ES-I3 (cell line): ENCODE data around the gene MAGED1.

ENCODE experiments used
- H3K36me3 ChIP-seq: 2 replicates; pipeline ENCODE4 v1.6.1; 2013; ENCODE audit warnings: mild to moderate bottlenecking, low read length, control low read depth, moderate library complexity; ENCODE audit not compliant: insufficient read depth
- H3K4me1 ChIP-seq: 2 replicates; pipeline ENCODE4 v1.6.1; 2013; ENCODE audit warnings: mild to moderate bottlenecking, control low read depth, low read length; ENCODE audit not compliant: insufficient read depth
- H3K9ac ChIP-seq: 2 replicates; pipeline ENCODE4 v1.6.1; 2013; ENCODE audit warnings: low read depth, mild to moderate bottlenecking, low read length, moderate library complexity
- H3K9me3 ChIP-seq: 2 replicates; pipeline ENCODE4 v1.6.1; 2013; ENCODE audit warnings: mild to moderate bottlenecking, low read length, moderate library complexity; ENCODE audit not compliant: control insufficient read depth, insufficient read depth

Gene MAGED1, protein sequence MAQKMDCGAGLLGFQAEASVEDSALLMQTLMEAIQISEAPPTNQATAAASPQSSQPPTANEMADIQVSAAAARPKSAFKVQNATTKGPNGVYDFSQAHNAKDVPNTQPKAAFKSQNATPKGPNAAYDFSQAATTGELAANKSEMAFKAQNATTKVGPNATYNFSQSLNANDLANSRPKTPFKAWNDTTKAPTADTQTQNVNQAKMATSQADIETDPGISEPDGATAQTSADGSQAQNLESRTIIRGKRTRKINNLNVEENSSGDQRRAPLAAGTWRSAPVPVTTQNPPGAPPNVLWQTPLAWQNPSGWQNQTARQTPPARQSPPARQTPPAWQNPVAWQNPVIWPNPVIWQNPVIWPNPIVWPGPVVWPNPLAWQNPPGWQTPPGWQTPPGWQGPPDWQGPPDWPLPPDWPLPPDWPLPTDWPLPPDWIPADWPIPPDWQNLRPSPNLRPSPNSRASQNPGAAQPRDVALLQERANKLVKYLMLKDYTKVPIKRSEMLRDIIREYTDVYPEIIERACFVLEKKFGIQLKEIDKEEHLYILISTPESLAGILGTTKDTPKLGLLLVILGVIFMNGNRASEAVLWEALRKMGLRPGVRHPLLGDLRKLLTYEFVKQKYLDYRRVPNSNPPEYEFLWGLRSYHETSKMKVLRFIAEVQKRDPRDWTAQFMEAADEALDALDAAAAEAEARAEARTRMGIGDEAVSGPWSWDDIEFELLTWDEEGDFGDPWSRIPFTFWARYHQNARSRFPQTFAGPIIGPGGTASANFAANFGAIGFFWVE

DNA sequence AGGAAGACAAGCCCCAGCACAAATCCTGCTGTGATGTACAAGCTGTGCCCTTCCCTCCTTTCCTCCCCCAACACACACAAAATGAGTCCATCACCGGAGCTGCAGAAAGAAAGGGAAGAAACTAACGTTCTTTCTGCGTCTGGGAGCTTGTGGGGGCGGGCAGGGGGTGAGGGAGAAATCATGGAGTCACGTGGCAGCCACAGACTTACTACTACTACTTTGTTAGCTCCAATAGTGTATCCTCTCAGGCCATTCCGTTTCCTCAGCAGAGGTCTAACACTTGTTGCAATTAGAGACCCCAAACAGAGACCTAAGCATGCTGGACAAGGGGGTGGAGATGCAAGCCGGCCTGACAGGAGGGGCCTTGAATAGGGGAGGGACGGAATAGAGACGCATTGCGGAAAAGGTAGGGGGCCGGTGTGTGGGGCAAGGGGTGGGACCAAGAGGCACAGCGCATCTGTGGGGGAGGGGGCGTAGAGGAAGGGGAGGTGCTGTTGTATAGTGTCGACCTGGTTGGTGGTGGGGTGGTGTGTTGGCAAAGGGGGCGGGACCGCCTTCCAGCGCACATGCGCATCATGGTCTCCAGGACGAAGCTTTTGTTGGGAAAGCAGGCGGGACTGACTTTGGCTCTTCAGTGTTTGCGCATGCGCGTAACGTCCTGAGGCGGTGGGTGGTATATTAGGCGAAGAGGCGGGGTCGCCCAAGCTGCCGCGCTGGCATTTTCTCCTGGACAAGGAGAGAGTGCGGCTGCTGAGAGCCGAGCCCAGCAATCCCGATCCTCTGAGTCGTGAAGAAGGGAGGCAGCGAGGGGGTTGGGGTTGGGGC lies at the start of gene MAGED1:
TSS of gene MAGED1 (plus strand) at position 703 of the 825 bp plus-strand sequence. CDS start 682 bp downstream, outside the sequence.
- Histone ChIP-seq H3K9me3 (no peaks in the 10 kb centered on the region), H3K9ac (peak within 1 kb of the TSS; percentile 96), H3K4me1 (0 out of 2 replicates have a peak, but pooled peaks cover 3% of the 10 kb centered on the region), H3K36me3 (peaks cover 5% of the 10 kb centered on the region; the same call in 1 of the 2 replicates)

GRCh38 chrX:51847463-51847862 lies 46.0 kb upstream of the MAGED1 start:
- Histone ChIP-seq H3K36me3 (no peaks in the 10 kb centered on the region; the same call in 1 of the 2 replicates), H3K9me3 (0 out of 2 replicates have a peak, but pooled peaks cover 3% of the 10 kb centered on the region), H3K9ac (no peak overlapping the region), H3K4me1 (peaks cover 28% of the 10 kb centered on the region)

GRCh38 chrX:51851507-51852085 lies 41.8 kb upstream of the MAGED1 start:
- Histone ChIP-seq H3K4me1 (peaks cover 41% of the 10 kb centered on the region), H3K9ac (no peak overlapping the region), H3K9me3 (peaks cover 7% of the 10 kb centered on the region)

DNA sequence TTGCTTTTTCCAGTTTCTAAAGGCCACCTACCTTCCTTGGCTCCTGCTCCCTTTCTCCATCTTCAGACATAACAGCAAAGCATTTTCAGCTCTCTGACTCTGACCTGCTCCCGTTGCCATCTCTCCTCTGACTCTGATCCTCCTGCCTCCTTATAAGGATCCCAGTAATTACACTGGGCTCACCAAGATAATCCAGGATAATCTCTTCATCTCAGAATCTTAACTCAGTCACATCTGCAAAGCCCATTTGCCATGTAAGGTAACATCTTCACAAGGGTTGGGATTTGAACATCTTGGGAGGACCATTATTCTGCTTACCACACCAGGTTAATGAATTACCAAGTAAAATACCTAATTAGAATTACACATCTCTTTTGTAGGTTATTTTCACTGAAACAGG lies 41.3 kb upstream of the MAGED1 start:
- Histone ChIP-seq H3K4me1 (peaks cover 41% of the 10 kb centered on the region), H3K36me3 (peaks cover 8% of the 10 kb centered on the region), H3K9ac (peak overlapping the region; percentile 17; the same call in 1 of the 2 replicates), H3K9me3 (peaks cover 10% of the 10 kb centered on the region)

More at GRCh38 chrX:51851507-51852085, 41.8 kb upstream of the MAGED1 start:
- peaks cover 8% of the 10 kb centered on the region for H3K36me3 ChIP-seq

GRCh38 chrX:51852621-51853020 lies 40.8 kb upstream of the MAGED1 start:
- Histone ChIP-seq H3K36me3 (peaks cover 8% of the 10 kb centered on the region), H3K9ac (peak overlapping the region; percentile 17; the same call in 1 of the 2 replicates), H3K4me1 (peaks cover 41% of the 10 kb centered on the region), H3K9me3 (peaks cover 14% of the 10 kb centered on the region)

GRCh38 chrX:51853251-51853650 lies 40.2 kb upstream of the MAGED1 start:
- peaks cover 18% of the 10 kb centered on the region for H3K9me3 ChIP-seq
- peaks cover 8% of the 10 kb centered on the region for H3K36me3 ChIP-seq
- peaks cover 39% of the 10 kb centered on the region for H3K4me1 ChIP-seq
- H3K9ac ChIP-seq = no peak overlapping the region

DNA sequence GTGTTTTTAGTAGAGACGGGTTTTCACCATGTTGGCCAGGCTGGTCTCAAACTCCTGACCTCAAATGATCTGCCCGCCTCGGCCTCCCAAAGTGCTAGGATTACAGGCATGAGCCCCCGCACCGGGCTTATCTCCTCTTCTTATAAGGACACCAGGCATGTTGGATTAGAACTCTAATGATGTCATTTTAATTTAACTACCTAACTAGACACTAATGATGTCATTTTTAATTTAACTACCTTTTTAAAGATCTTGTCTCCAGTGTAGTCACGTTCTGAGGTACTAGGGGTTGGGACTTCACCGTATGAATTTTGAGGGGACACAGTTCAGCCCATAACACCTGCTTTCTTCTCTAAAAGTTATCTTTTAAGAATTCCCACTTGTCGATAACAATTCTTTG lies 37.7 kb upstream of the MAGED1 start:
- peaks cover 8% of the 10 kb centered on the region for H3K36me3 ChIP-seq
- no peak overlapping the region for H3K9ac ChIP-seq
- peaks cover 18% of the 10 kb centered on the region for H3K9me3 ChIP-seq
- peaks cover 34% of the 10 kb centered on the region; the same call in 1 of the 2 replicates for H3K4me1 ChIP-seq

GRCh38 chrX:51857159-51857733 lies 36.2 kb upstream of the MAGED1 start:
- no peak overlapping the region for H3K9ac ChIP-seq
- H3K9me3 ChIP-seq = peaks cover 18% of the 10 kb centered on the region
- H3K4me1 ChIP-seq = peaks cover 19% of the 10 kb centered on the region; the same call in 1 of the 2 replicates
- H3K36me3 ChIP-seq = peaks cover 8% of the 10 kb centered on the region

DNA sequence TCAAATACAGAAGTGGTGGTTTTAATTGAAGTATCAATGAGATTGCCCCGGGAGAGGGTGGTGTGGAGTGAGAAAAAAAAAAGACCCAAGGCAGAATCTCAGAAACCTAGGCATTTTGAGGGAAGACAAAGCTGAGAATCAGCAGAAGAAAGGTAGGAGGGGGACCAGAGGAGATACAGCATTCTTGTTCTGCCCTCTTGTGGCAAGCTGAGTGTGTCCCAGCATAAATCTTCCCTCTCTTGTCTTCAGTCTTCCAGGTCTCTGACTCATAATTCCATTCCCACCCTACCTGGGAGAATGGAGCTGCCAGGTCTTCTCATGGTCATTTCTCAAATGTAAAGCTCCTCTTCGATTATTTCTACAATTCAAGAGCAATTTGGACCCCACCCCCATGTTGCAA lies 32.7 kb upstream of the MAGED1 start:
- Histone ChIP-seq H3K4me1 (peaks cover 4% of the 10 kb centered on the region; the same call in 1 of the 2 replicates), H3K9ac (no peak overlapping the region), H3K36me3 (no peaks in the 10 kb centered on the region), H3K9me3 (peaks cover 13% of the 10 kb centered on the region)

GRCh38 chrX:51862920-51863319 lies 30.5 kb upstream of the MAGED1 start:
- Histone ChIP-seq H3K9ac (no peak overlapping the region), H3K4me1 (peaks cover 4% of the 10 kb centered on the region; the same call in 1 of the 2 replicates), H3K36me3 (no peaks in the 10 kb centered on the region), H3K9me3 (peaks cover 1% of the 10 kb centered on the region; the same call in 1 of the 2 replicates)

GRCh38 chrX:51866210-51866609 lies 27.2 kb upstream of the MAGED1 start:
- no peaks in the 10 kb centered on the region for H3K4me1 ChIP-seq
- no peak overlapping the region for H3K9ac ChIP-seq
- no peaks in the 10 kb centered on the region; the same call in 1 of the 2 replicates for H3K9me3 ChIP-seq
- H3K36me3 ChIP-seq = no peaks in the 10 kb centered on the region; the same call in 1 of the 2 replicates

DNA sequence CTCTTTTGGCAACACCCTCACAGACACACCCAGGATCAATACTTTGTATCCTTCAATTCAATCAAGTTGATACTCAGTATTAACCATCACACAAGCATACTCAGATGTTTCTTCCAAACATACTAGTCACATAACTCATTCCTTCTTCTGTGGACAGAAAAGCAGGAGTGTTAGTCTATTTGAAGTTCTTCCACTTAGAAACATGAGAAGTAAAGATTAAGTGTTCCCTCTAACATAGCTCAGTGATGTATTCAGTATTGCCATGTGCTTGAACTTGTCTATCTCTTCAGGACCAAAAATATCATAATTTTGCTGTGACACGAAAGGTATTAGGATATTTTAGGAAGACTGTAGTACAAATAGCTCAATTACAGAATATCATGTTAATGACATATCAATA lies 25.8 kb upstream of the MAGED1 start:
- Histone ChIP-seq H3K4me1 (no peaks in the 10 kb centered on the region), H3K36me3 (no peaks in the 10 kb centered on the region; the same call in 1 of the 2 replicates), H3K9ac (no peak overlapping the region), H3K9me3 (no peaks in the 10 kb centered on the region; the same call in 1 of the 2 replicates)

DNA sequence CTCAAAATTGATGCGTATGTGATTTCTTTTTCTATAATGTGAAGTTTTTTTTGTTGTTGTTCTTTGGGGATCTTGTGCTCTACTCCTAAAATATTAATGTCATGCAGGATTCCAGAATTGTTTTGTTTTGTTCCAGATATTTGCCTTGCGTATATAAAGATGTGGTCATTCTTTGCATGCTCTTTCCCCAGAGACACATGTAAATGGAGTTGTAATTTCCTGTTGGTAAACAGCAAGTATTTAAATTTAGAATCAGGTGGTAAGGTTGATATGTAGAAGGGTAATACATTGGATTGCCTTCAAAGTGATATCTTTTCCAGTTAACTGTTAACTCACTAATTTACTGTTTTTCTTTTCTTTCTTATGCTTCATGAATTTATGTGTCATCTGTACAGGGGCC lies 23.1 kb upstream of the MAGED1 start:
- no peak overlapping the region for H3K9ac ChIP-seq
- no peaks in the 10 kb centered on the region for H3K9me3 ChIP-seq
- H3K36me3 ChIP-seq = no peaks in the 10 kb centered on the region; the same call in 1 of the 2 replicates
- H3K4me1 ChIP-seq = no peaks in the 10 kb centered on the region
